ENCODE measurements around the gene F10. TPM values are rescaled to one million over a fixed set of nuclear protein-coding genes. Genes with fewer than 3 reads are reported as not detected.

The F10 gene
- total and polyA plus RNA-seq, 2 of the 13 experiments (the other 11 are each of a cell fraction or from before 2014, with no cell fraction given): 58.4 to 237 TPM

- H2AFZ ChIP-seq (ENCODE audit: low read length): no peak overlapping the region
- no peak for TF ChIP-seq CTCF (CRISPR knock-in tag; IDR thresholded peaks at IDR 0.05)
- ATAC-seq (no peak), FAIRE-seq (no peak), DNase-seq (ENCODE audit: low spot score) (no peak)
- H3K79me2 ChIP-seq (ENCODE audit: insufficient read depth, low read length): no peaks in the 10 kb centered on the region
- in situ Hi-C loops (cut with HindIII; ENCODE audit: extremely low pct_ligation_motif_present, low pct_unique_long_range_greater_than_20kb): no loop called here
- H3K36me3 ChIP-seq (replicated peaks in 1 of 2; ENCODE audit: control insufficient read depth in 1 of 2, insufficient read depth in 2 of 2, low read length in 2 of 2): peaks cover 0 to 14% of the 10 kb centered on the region in 2 experiments; a peak in 3 of 5 replicates
- H3K4me3 ChIP-seq (replicated peaks in 1 of 3; ENCODE audit: insufficient read depth in 1 of 3, low read depth in 2 of 3, low read length in 3 of 3): no peak overlapping the region
- peaks cover 39% of the 10 kb centered on the region for H3K4me1 ChIP-seq (ENCODE audit: insufficient read depth, low read length)
- over 99% methylated on average over 7 of the region's 7 CpGs for WGBS (ENCODE audit: low lambda C conversion rate)
- ChIA-PET POLR2A (no interaction called here), CTCF (ENCODE audit: low intra/inter-chr PET ratio, low total read pairs) (no interaction called here)
- no peaks in the 10 kb centered on the region for H4K20me1 ChIP-seq (ENCODE audit: insufficient read depth, low read length)
- no peak overlapping the region for H3K9ac ChIP-seq (ENCODE audit: insufficient read depth, low read depth, low read length)
- no peak overlapping the region for H3K4me2 ChIP-seq (ENCODE audit: low read depth, low read length)
- intact Hi-C loops (cut with micrococcal nuclease; ENCODE audit: unreplicated experiment): no loop called here
- BruUV-seq (replicated peaks): no TSS peak
- no peak overlapping the region for H3K27ac ChIP-seq (ENCODE audit: extremely low read length, insufficient read depth, low read length)
- no peaks in the 10 kb centered on the region for H3K9me3 ChIP-seq (ENCODE audit: low read length)
- H3K27me3 ChIP-seq (ENCODE audit: control insufficient read depth in 1 of 2, insufficient read depth in 2 of 2, low read length in 2 of 2): no peaks in the 10 kb centered on the region
Observed at GRCh38 chr13:113168211-113168610, 45.6 kb downstream of the F10 start.

GRCh38 chr13:113169277-113170272, 47.0 kb downstream of the F10 start:
- no peaks in the 10 kb centered on the region for H3K9me3 ChIP-seq (ENCODE audit: low read length)
- peak overlapping the region; percentile 78 for H3K4me2 ChIP-seq (ENCODE audit: low read depth, low read length)
- peaks cover 0 to 18% of the 10 kb centered on the region in 2 experiments; a peak in 3 of 5 replicates for H3K36me3 ChIP-seq (replicated peaks in 1 of 2; ENCODE audit: control insufficient read depth in 1 of 2, insufficient read depth in 2 of 2, low read length in 2 of 2)
- BruUV-seq (replicated peaks): no TSS peak
- FAIRE-seq (peak; percentile 84), ATAC-seq (peak; percentile 91), DNase-seq (ENCODE audit: low spot score) (peak; percentile 83)
- 25% methylated on average over 13 of the region's 13 CpGs for WGBS (ENCODE audit: low lambda C conversion rate)
- peak overlapping the region; percentile 73 for H3K27ac ChIP-seq (ENCODE audit: extremely low read length, insufficient read depth, low read length)
- H3K4me3 ChIP-seq (replicated peaks in 1 of 3; ENCODE audit: insufficient read depth in 1 of 3, low read depth in 2 of 3, low read length in 3 of 3): peak overlapping the region in 2 of 3 experiments; percentile 28 to 45; a peak in 2 of 6 replicates
- H2AFZ ChIP-seq (ENCODE audit: low read length): no peak overlapping the region
- H3K4me1 ChIP-seq (ENCODE audit: insufficient read depth, low read length): peaks cover 39% of the 10 kb centered on the region
- no peaks in the 10 kb centered on the region for H3K27me3 ChIP-seq (ENCODE audit: control insufficient read depth in 1 of 2, insufficient read depth in 2 of 2, low read length in 2 of 2)
- ChIA-PET CTCF (ENCODE audit: low intra/inter-chr PET ratio, low total read pairs) (no interaction called here), POLR2A (interaction anchor here (1.2 to 2.3 kb wide), 8 partner anchors 8 to 47 kb away, joined by 3 to 13 read pairs (median 10); partner anchors contain the start of genes CUL4A, F10, PCID2 and PROZ)
- H4K20me1 ChIP-seq (ENCODE audit: insufficient read depth, low read length): no peaks in the 10 kb centered on the region
- H3K9ac ChIP-seq (ENCODE audit: insufficient read depth, low read depth, low read length): peak overlapping the region; percentile 32; the same call in 1 of the 2 replicates
- intact Hi-C loops (cut with micrococcal nuclease; ENCODE audit: unreplicated experiment): no loop called here
- in situ Hi-C loops (cut with HindIII; ENCODE audit: extremely low pct_ligation_motif_present, low pct_unique_long_range_greater_than_20kb): no loop called here
- H3K79me2 ChIP-seq (ENCODE audit: insufficient read depth, low read length): no peaks in the 10 kb centered on the region
- TF ChIP-seq MAX (IDR thresholded peaks at IDR 0.05) (peak; percentile 64), ZNF563 (CRISPR knock-in tag; IDR thresholded peaks at IDR 0.05) (no peak), XBP1 (CRISPR knock-in tag; IDR thresholded peaks at IDR 0.05) (no peak), MTF2 (CRISPR knock-in tag; IDR thresholded peaks at IDR 0.05; ENCODE audit: borderline replicate concordance) (no peak), ZNF335 (CRISPR knock-in tag; IDR thresholded peaks at IDR 0.05) (no peak), BCL3 (CRISPR knock-in tag; IDR thresholded peaks at IDR 0.05) (no peak), SRSF9 (IDR thresholded peaks at IDR 0.05; ENCODE audit: borderline replicate concordance, insufficient read depth, low read depth, low read length, poor library complexity, severe bottlenecking) (no peak), PTBP1 (IDR thresholded peaks at IDR 0.05; ENCODE audit: low read depth, low read length, poor library complexity, severe bottlenecking) (no peak), ZNF432 (CRISPR knock-in tag; IDR thresholded peaks at IDR 0.05; ENCODE audit: borderline replicate concordance) (no peak), ZBTB43 (CRISPR knock-in tag; conservative IDR thresholded peaks at IDR 0.05) (no peak)
